HPDE6-E6E7 (cell line): Measurements from ENCODE around the gene CXorf65.

Experiments used
- DNase-seq: peaks from one replicate; pipeline ENCODE4 v3.0.0; 2011; ENCODE audit warnings: missing footprints; ENCODE audit errors: extremely low spot score

Gene CXorf65

DNA sequence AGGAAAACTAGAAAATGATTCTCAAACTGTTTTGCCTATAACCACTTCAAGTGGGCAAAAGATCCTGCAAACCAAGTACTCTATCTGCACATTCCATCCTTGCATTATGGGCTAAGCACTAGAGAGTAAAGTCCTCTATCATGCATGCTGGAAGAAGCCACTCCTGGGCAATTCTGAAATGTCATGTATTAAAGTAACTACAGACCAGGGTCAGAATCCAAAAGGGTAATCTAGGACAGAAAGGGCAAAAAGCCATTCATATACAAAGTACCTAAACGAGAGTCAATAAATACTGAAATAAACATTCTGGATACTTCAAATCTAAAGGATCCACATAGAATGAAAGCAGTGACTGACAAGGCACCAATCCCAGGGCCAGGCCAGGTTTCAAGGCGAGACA is 39.5 kb downstream of the CXorf65 start:
- DNase-seq = no peak

DNA sequence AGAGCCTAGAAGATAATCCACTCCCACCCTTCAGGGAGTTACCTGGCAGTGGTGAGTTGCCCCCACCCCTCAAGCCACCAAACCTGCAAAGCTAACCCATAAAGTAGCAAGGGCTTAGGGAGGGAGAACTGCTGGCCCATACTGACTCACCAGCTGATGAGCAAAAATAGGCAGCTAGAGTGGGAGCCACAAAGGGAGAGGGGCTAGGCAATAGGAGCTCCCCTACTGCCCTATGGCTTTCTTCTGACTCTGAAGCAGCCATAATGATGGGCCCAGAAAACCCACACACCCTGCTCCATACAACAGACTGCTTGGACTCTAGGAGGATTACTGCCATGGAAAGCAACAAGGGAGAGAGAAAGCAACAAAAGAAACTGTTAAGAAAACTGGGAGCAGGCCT is 46.4 kb downstream of the CXorf65 start:
- DNase-seq = no peak

DNA sequence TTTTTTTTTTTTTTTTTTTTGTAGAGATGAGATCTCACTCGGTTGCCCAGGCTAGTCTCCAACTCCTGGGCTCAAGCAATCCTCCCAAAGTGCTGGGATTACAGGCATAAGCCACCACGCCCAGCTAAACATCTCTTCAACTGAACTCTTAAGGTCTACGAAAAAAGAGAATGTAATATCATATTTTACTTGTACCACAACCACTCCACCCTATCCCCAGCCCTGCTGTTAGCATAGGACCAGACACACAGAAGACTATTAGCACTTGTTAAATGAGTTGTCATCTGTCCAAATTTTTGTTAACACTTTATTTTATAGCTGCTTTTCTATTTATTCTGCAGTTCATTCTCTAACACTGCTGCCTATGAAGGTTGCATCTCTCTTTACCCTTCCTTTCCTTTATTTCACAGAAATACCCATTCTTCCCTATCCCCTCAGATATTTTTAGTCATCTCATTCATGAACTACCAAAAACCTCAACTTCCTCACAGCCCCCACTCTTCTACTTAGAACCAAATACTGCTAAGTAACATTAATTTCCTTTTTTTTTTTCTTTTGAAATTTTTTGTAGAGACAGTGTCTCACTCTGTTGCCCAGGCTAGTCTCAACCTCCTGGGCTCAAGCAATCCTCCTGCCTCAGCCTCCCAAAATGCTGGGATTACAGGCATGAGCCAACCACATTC is 48.6 kb downstream of the CXorf65 start:
- DNase-seq = no peak

DNA sequence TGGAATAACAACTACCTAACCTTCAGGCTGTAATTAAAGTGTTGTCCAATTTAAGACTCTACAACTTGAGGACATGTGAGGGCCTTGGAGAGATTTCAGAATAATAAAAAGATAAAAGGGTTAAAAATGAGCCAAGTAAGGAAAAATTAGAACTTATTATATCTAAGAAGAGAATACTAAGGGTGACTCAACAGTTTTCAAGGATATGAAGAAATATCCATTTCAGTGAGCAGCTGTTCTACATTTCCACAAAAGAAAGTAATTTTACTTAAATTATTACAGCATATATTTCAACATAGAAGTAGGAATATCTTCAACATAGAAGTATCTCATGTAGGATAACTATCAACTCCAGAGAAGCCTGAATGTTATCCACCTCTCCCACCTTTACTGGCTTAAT is 49.7 kb downstream of the CXorf65 start:
- no peak for DNase-seq
